OCI-LY7 (cell line): ENCODE results near the gene VPS54.

Source experiments
- CTCF ChIP-seq: fragments of 200-600 bp; sonication (generic); conservative IDR thresholded peaks from 2 replicates; pipeline ENCODE4 v1.5.1; 2014; ENCODE audit warnings: mild to moderate bottlenecking, antibody characterized with exemption, low read length, moderate library complexity, mixed read lengths
- EZH2phosphoT487 ChIP-seq: fragments of 200-600 bp; sonication (generic); IDR thresholded peaks from 2 replicates; pipeline ENCODE4 v1.6.1; 2018; ENCODE audit warnings: low read depth, borderline replicate concordance, mild to moderate bottlenecking, mixed run types, antibody characterized with exemption, low read length, moderate library complexity, mixed read lengths

GRCh38 chr2:64063924-64064331, 44.7 kb upstream of the VPS54 start:
- TF ChIP-seq CTCF (no peak), EZH2phosphoT487 (no peak)
